ENCODE measurements around the gene TRAPPC2L. TPM values are rescaled to one million over a fixed set of nuclear protein-coding genes. Genes with fewer than 3 reads are reported as not detected.

Gene TRAPPC2L
- total RNA-seq, 1 experiment from 2014 or later = 101 TPM

- no peaks in the 10 kb centered on the region for H3K9me3 ChIP-seq (ENCODE audit: insufficient read depth, low read depth)
- H2AFZ ChIP-seq = no peak overlapping the region
- H3K27me3 ChIP-seq (ENCODE audit: insufficient read depth, low read depth) = peaks cover 3% of the 10 kb centered on the region; the same call in 1 of the 2 replicates
- H3K79me2 ChIP-seq (ENCODE audit: low read depth) = no peaks in the 10 kb centered on the region
- CTCF ChIA-PET = no interaction called here
- no peak overlapping the region for H3K4me3 ChIP-seq
- POLR2A ChIA-PET (ENCODE audit: unreplicated experiment) = no interaction called here
- H3K9me2 ChIP-seq (ENCODE audit: insufficient read depth) = no peaks in the 10 kb centered on the region
- no TSS peak for BruUV-seq (replicated peaks)
- no peak for DNase-seq
- H3K4me1 ChIP-seq (replicated peaks; ENCODE audit: insufficient read depth) = 0 out of 2 replicates have a peak, but pooled peaks cover 5% of the 10 kb centered on the region
- H3K36me3 ChIP-seq (ENCODE audit: low read depth) = no peaks in the 10 kb centered on the region
- H3K27ac ChIP-seq = no peak overlapping the region
- no peak for TF ChIP-seq CTCF (conservative IDR thresholded peaks at IDR 0.05)
- TF ChIP-seq EZH2 (IDR thresholded peaks at IDR 0.05; ENCODE audit: low read depth) = no peak
- H4K20me1 ChIP-seq (ENCODE audit: insufficient read depth) = no peaks in the 10 kb centered on the region
- no peak overlapping the region for H3K4me2 ChIP-seq
- H3F3A ChIP-seq (ENCODE audit: insufficient read depth, low read depth) = peaks cover 6% of the 10 kb centered on the region; the same call in 1 of the 2 replicates
- intact Hi-C loops (cut with micrococcal nuclease; ENCODE audit: unreplicated experiment) = no loop called here
These were observed 55.0 kb downstream of the TRAPPC2L start for GRCh38 chr16:88911946-88912310.

Other genes starting within 250 kb of the TRAPPC2L start
- not detected in 2 replicates for gene IL17C, start 218.6 kb upstream of the TRAPPC2L start, total RNA-seq (2021)
- 6.3 and 8.0 TPM in 2 replicates for gene CYBA, start 206.1 kb upstream of the TRAPPC2L start, total RNA-seq (2021)
- gene MVD, start 194.0 kb upstream of the TRAPPC2L start, total RNA-seq (2021) = 146 and 168 TPM in 2 replicates
- gene SNAI3, start 170.6 kb upstream of the TRAPPC2L start, total RNA-seq (2021) = 1.3 and 2.0 TPM in 2 replicates
- gene RNF166, start 150.7 kb upstream of the TRAPPC2L start, total RNA-seq (2021) = 25.6 and 29.4 TPM in 2 replicates
- gene CTU2, start 150.6 kb upstream of the TRAPPC2L start, total RNA-seq (2021) = 20.0 and 38.0 TPM in 2 replicates
- 391 and 426 TPM in 2 replicates for gene PIEZO1, start 71.9 kb upstream of the TRAPPC2L start, total RNA-seq (2021)
- gene CDT1, start 53.3 kb upstream of the TRAPPC2L start, total RNA-seq (2021) = 73.2 and 95.4 TPM in 2 replicates
- 213 and 226 TPM in 2 replicates for gene APRT, start 45.2 kb upstream of the TRAPPC2L start, total RNA-seq (2021)
- 62.3 and 75.7 TPM in 2 replicates for gene GALNS, start 180 bp upstream of the TRAPPC2L start, total RNA-seq (2021)
- gene PABPN1L, start 9.5 kb downstream of the TRAPPC2L start, total RNA-seq (2021) = not detected in 2 replicates
- 0.88 and 1.0 TPM in 2 replicates for gene CBFA2T3, start 120.1 kb downstream of the TRAPPC2L start, total RNA-seq (2021)
- 34.0 and 42.3 TPM in 2 replicates for gene ACSF3, start 236.7 kb downstream of the TRAPPC2L start, total RNA-seq (2021)